ENCODE measurements around the gene FTO.

Gene FTO

DNA sequence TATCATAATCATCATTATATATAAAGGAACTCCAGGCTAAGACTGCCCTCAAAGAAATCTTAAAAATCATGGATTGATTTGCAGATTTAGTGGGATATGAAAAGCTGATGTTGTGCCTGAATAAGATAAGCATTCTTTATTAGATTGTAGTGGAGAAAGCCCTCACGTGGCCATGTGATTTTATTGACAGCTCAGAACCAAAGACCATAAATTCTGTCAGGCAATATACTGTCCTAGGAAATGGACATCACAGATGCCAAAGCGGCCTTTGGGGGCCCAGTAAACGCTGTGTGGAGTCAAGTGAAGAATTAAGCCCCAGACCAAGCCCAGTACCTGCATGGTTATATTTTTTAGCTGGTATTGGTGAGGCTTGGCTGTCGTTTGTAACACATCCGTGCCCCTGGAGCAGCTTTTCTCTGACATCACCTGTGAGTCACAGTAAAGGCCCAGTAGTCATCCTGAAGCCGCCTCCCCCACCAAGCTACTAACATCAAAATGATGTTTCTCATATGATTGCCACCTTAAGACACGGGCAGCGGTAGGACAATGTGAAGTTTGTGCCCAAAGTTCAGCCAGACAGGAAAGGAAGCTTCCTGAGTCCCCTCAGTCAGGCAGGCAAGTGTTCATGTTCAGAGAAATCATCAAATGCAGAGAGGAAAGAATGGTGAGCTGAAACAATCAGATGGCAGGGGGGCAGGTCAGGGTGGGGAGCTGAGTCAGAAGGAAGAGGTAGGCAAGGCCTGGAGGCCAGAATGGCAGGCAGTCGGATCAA, 373.3 kb downstream of the FTO start:
- no peak overlapping the region for H3K4me3 ChIP-seq (ENCODE audit: low read depth, low read length)
- TF ChIP-seq, protein P1, sequence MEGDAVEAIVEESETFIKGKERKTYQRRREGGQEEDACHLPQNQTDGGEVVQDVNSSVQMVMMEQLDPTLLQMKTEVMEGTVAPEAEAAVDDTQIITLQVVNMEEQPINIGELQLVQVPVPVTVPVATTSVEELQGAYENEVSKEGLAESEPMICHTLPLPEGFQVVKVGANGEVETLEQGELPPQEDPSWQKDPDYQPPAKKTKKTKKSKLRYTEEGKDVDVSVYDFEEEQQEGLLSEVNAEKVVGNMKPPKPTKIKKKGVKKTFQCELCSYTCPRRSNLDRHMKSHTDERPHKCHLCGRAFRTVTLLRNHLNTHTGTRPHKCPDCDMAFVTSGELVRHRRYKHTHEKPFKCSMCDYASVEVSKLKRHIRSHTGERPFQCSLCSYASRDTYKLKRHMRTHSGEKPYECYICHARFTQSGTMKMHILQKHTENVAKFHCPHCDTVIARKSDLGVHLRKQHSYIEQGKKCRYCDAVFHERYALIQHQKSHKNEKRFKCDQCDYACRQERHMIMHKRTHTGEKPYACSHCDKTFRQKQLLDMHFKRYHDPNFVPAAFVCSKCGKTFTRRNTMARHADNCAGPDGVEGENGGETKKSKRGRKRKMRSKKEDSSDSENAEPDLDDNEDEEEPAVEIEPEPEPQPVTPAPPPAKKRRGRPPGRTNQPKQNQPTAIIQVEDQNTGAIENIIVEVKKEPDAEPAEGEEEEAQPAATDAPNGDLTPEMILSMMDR (IDR thresholded peaks at IDR 0.05; ENCODE audit: low read depth, low read length, missing control alignments), result no peak
- no peak for DNase-seq (ENCODE audit: low read depth)

DNA sequence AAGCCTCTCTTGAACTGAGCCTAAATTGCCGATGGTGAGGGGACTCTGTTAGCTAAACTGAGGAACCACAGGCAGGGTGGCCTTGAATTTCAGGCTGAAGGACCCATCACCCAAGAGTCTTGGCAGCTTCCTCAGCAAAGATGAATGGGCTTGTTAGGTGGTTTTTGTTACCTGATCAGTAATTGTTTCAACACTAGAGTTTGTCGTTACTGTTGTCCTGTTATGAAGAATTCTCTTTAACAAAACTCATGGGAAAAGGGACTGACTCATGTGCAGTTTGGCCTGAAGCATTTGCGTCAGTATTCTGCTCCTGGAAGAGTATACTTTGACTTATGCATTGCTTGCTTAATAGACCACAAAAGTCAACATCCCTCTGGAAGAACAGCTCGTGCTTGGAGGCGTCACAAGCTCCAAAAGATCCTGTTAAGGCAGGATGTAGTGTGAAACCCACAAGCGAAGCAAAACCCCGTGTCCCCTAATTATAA, 376.6 kb downstream of the FTO start:
- TF ChIP-seq, protein P1 (IDR thresholded peaks at IDR 0.05; ENCODE audit: low read depth, low read length, missing control alignments), result no peak
- no peak for DNase-seq (ENCODE audit: low read depth)
- H3K4me3 ChIP-seq (ENCODE audit: low read depth, low read length), result no peak overlapping the region

DNA sequence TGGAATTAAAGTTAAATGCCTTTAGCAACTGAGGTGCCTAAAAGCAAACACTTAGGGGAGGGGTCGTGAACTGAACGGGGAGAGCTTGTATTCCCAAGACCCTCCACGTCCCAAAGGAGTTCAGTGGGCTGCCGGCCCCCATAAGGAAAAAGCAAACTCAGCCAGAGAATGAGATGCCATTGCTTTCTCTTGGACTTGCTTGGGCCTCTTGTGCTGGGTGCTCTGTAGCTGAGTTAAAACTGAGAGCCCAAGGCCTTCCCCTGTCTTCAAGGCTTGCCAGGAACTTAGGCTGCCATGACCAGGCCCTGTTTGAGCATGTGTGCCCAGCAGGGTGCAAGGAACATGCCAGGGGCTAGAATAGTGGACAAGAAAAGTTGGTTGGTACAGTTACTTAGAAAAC, 382.8 kb downstream of the FTO start:
- no peak for DNase-seq (ENCODE audit: low read depth)
- no peak overlapping the region for H3K4me3 ChIP-seq (ENCODE audit: low read depth, low read length)
- TF ChIP-seq, protein P1 (IDR thresholded peaks at IDR 0.05; ENCODE audit: low read depth, low read length, missing control alignments), result no peak

DNA sequence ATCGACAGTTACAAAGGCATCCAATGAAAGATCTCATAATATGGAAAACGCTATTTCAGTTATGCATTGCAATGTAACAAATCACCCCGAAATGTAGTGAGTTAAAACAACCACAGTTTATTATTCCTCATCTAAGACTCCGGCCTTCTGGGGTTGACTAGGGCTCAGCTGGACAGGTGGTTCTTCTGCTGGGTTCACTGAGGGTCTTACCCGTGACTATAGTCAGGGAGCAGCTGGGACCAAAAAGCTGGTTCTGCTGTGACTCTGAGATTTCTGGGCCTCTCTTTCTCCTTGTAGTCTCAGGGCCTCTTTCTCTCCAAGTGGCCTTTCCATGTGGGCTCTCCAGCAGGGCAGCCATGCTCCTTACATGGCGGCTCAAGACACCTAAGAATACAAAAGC, 386.6 kb downstream of the FTO start:
- H3K4me3 ChIP-seq (ENCODE audit: low read depth, low read length), result no peak overlapping the region
- no peak for DNase-seq (ENCODE audit: low read depth)
- TF ChIP-seq, protein P1 (IDR thresholded peaks at IDR 0.05; ENCODE audit: low read depth, low read length, missing control alignments), result no peak

DNA sequence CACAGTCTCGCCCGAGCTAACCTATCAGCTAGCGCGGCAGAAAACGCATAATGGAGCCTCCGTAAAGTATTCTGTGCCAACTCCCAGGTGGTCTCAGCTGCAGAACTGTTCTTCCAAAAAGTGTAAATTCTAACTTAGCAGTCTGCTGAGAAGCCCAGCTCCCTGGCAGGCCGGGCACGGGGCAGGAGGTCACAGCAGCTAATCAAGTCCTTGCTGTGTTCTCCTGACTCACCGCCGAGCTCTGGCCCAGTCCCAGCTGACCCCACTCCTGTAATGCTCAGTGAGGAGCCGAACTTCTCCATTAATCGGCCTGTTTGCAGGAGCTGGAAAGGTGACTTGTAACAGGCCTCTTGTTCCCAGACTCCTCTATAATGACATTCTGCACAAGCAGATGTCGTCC, 389.3 kb downstream of the FTO start:
- DNase-seq (ENCODE audit: low read depth), result no peak
- no peak overlapping the region for H3K4me3 ChIP-seq (ENCODE audit: low read depth, low read length)
- TF ChIP-seq, protein P1 (IDR thresholded peaks at IDR 0.05; ENCODE audit: low read depth, low read length, missing control alignments), result no peak

DNA sequence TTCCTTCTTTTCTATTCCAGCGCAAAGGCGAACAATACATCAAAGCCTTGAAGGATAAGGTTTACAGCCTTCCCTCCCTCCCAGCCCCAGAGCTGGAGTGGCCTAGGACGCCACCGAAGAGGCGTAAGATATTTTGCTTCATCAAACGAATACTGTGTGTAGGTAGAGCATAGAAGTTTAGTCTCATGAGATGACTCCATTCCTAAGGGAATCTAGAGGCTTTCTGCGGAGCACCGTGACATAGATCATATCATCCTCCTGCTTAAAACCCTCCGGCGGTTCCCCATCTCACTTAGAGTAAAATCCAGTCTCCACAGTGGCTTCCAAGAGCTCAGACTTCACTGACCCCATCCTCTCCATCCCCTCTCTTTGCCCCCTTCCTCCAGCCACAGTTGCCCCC, 390.7 kb downstream of the FTO start:
- no peak for DNase-seq (ENCODE audit: low read depth)
- H3K4me3 ChIP-seq (ENCODE audit: low read depth, low read length), result no peak overlapping the region
- TF ChIP-seq, protein P1 (IDR thresholded peaks at IDR 0.05; ENCODE audit: low read depth, low read length, missing control alignments), result no peak

DNA sequence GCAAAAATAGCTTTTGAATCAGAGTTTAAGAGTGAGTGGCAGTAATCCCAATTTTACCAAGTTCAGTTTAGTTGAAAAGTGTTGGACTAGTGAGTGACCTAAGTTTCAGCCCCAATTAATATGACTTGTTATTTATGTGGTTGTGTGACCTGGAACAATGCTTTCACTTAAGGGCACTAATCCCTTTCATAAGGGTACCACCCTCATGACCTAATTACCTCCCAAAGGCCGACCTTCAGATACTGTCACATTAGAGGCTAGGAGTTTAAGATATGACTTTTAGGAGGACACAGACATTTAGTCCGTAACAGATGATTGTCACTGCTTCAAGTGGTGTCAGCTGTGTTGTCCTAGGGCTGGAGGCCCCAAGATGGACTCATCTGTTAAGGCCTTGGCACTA, 392.7 kb downstream of the FTO start:
- TF ChIP-seq, protein P1 (IDR thresholded peaks at IDR 0.05; ENCODE audit: low read depth, low read length, missing control alignments), result no peak
- no peak overlapping the region for H3K4me3 ChIP-seq (ENCODE audit: low read depth, low read length)
- DNase-seq (ENCODE audit: low read depth), result no peak
